C4-2B (cell line): Measurements from ENCODE around the gene TGM6.

ENCODE experiments used
- ZFX ChIP-seq: fragments of 450-650 bp; IDR thresholded peaks from 2 replicates; pipeline ENCODE4 v1.6.1; 2017
- TF ChIP-seq, protein P1 (sequence below): fragments of 450-650 bp; conservative IDR thresholded peaks from 2 replicates; pipeline ENCODE4 v1.5.1; 2017; ENCODE audit warnings: mild to moderate bottlenecking

DNA sequence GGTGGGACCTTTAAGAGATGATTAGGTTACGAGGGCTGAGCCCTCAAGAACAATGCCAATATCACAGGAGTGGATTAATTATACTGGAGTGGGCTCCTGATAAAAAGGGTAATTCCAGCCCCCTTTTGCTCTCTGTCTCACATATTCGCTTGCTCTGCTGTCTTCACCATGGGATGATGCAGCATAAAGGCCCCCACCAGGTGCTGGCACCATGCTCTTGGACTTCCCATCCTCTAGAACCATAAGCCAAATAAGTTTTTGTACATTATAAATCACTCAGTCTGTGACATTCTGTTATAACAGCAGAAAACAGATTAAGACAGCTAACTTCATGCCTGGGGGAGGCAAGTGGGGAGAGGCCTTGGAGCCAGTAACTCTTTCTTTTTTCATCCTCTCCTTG lies 99.7 kb downstream of the TGM6 start:
- TF ChIP-seq, protein P1, sequence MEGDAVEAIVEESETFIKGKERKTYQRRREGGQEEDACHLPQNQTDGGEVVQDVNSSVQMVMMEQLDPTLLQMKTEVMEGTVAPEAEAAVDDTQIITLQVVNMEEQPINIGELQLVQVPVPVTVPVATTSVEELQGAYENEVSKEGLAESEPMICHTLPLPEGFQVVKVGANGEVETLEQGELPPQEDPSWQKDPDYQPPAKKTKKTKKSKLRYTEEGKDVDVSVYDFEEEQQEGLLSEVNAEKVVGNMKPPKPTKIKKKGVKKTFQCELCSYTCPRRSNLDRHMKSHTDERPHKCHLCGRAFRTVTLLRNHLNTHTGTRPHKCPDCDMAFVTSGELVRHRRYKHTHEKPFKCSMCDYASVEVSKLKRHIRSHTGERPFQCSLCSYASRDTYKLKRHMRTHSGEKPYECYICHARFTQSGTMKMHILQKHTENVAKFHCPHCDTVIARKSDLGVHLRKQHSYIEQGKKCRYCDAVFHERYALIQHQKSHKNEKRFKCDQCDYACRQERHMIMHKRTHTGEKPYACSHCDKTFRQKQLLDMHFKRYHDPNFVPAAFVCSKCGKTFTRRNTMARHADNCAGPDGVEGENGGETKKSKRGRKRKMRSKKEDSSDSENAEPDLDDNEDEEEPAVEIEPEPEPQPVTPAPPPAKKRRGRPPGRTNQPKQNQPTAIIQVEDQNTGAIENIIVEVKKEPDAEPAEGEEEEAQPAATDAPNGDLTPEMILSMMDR = no peak
- no peak for TF ChIP-seq ZFX
